Measurements from ENCODE around the gene BCAS3. TPM values are rescaled to one million over a fixed set of nuclear protein-coding genes. Genes with fewer than 3 reads are reported as not detected.

The BCAS3 gene
- total RNA-seq, 4 donors from 2014 or later, result 18.2 to 60.6 (median 23.4) TPM

GRCh38 chr17:61322325-61323002 is 644.8 kb downstream of the BCAS3 start:
- Histone ChIP-seq H3K27ac (peak overlapping the region in 3 of 4 donors; percentile 12 to 64 (median 32)), H3K4me1 (peaks cover 4 to 9% of the 10 kb centered on the region in 2 donors), H3K27me3 (no peaks in the 10 kb centered on the region), H3K9me3 (no peaks in the 10 kb centered on the region), H3K36me3 (no peaks in the 10 kb centered on the region), H3K4me3 (no peak overlapping the region)
- DNase-seq, result no peak
- in situ Hi-C loops (cut with MboI; ENCODE audit: low sequenced_read_pairs in 4 of 4), result no loop called here
- no peak for ATAC-seq
- TF ChIP-seq CTCF (IDR thresholded peaks at IDR 0.05 in 4 of 5, conservative IDR thresholded peaks at IDR 0.05 in 1 of 5) (no peak), POLR2A (IDR thresholded peaks at IDR 0.05) (no peak)
- intact Hi-C loops (cut with DNase I; ENCODE audit: low total_unique reads), result no loop called here

GRCh38 chr17:61323003-61323908 is 645.6 kb downstream of the BCAS3 start:
- DNase-seq (no peak), ATAC-seq (peak in 1 of 2 donors; percentile 25)
- TF ChIP-seq CTCF (IDR thresholded peaks at IDR 0.05 in 4 of 5, conservative IDR thresholded peaks at IDR 0.05 in 1 of 5) (no peak), POLR2A (IDR thresholded peaks at IDR 0.05) (no peak)
- Histone ChIP-seq H3K36me3 (no peaks in the 10 kb centered on the region), H3K27me3 (no peaks in the 10 kb centered on the region), H3K4me1 (peaks cover 4 to 5% of the 10 kb centered on the region in 2 donors), H3K9me3 (no peaks in the 10 kb centered on the region), H3K4me3 (no peak overlapping the region), H3K27ac (peak overlapping the region; percentile 24 to 64 (median 47))
- intact Hi-C loops (cut with DNase I; ENCODE audit: low total_unique reads), result no loop called here
- in situ Hi-C loops (cut with MboI; ENCODE audit: low sequenced_read_pairs in 4 of 4), result no loop called here

GRCh38 chr17:61323909-61324868 is 646.5 kb downstream of the BCAS3 start:
- peak overlapping the region; percentile 24 to 64 (median 47) for H3K27ac ChIP-seq
- DNase-seq (no peak), ATAC-seq (peak in 1 of 2 donors; percentile 45)
- no peaks in the 10 kb centered on the region for H3K36me3 ChIP-seq
- H3K9me3 ChIP-seq, result no peaks in the 10 kb centered on the region
- in situ Hi-C loops (cut with MboI; ENCODE audit: low sequenced_read_pairs in 4 of 4), result no loop called here
- intact Hi-C loops (cut with DNase I; ENCODE audit: low total_unique reads), result no loop called here
- TF ChIP-seq POLR2A (IDR thresholded peaks at IDR 0.05) (no peak), CTCF (IDR thresholded peaks at IDR 0.05 in 4 of 5, conservative IDR thresholded peaks at IDR 0.05 in 1 of 5) (no peak)
- no peaks in the 10 kb centered on the region for H3K27me3 ChIP-seq
- no peak overlapping the region for H3K4me3 ChIP-seq
- peaks cover 4 to 5% of the 10 kb centered on the region in 2 donors for H3K4me1 ChIP-seq

GRCh38 chr17:61324950-61325349 is 647.3 kb downstream of the BCAS3 start:
- Histone ChIP-seq H3K27ac (peak overlapping the region in 2 of 4 donors; percentile 22 to 64), H3K9me3 (no peaks in the 10 kb centered on the region), H3K4me1 (peaks cover 4 to 5% of the 10 kb centered on the region in 2 donors), H3K4me3 (no peak overlapping the region), H3K27me3 (no peaks in the 10 kb centered on the region), H3K36me3 (no peaks in the 10 kb centered on the region)
- DNase-seq, result no peak
- no peak for ATAC-seq
- intact Hi-C loops (cut with DNase I; ENCODE audit: low total_unique reads) (no loop called here), in situ Hi-C loops (cut with MboI; ENCODE audit: low sequenced_read_pairs in 4 of 4) (no loop called here)
- TF ChIP-seq CTCF (IDR thresholded peaks at IDR 0.05 in 4 of 5, conservative IDR thresholded peaks at IDR 0.05 in 1 of 5), result no peak
- TF ChIP-seq POLR2A (IDR thresholded peaks at IDR 0.05), result no peak
